Measurements from ENCODE around the gene IQCN.

IQCN gene

DNA sequence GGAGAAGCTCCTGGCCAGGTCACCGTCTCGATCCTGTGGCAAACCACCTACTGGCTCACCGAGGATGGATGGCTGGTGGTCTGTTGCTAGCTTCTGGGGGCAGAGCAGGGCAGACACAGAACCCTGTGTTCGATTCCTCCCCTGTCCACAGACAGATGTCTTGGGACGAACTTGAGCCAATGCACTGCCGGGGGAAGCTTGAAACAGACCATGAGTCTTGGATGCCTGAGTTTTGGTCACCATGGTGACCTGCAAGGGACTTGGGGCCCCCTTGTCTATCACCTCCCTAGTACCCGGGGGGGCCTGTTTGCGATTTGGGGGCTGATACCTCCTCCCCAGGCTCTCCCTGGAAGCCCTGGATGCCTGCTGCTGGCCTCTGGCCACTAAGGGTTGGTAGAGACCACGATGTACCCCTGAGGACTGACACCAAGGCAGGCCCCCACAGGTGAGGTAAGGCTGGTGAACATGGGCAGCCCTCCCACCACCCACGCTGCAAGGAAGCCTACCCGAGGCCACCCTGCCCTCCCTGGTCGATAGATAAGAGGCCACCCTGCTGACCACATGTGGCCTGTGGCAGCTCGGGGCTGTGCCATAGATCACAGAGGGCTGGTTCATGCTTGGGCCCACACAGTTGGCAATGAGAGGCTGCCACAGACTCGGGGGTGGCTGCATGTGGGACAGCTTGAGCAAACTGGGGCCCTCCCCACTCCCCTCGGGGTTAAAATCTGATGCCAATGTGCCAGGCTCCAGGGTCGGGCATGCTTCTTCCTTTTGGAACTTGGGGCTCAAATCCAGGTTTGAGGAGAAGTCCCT lies 10.7 kb downstream of the IQCN start:
- DNase-seq = no peak

DNA sequence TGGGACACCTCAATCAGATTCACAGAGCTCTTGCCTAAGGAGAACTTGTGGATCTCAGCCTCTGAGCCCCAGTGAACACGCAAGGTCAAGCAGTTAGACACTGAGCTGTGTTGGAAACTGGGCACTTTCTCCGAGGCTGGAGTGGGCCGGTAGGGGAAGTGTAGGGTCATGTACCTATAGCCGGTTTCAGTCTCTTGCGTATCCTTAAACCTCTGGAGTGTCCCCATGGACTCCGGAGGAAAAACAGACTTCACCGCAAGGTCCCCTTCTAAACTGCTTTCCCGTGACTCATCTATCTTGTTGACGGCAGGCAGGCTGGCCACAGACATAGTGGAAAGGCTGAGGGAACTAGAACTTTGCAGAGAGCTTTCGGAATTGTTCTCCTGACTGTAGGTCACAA lies 11.3 kb downstream of the IQCN start:
- no peak for DNase-seq

DNA sequence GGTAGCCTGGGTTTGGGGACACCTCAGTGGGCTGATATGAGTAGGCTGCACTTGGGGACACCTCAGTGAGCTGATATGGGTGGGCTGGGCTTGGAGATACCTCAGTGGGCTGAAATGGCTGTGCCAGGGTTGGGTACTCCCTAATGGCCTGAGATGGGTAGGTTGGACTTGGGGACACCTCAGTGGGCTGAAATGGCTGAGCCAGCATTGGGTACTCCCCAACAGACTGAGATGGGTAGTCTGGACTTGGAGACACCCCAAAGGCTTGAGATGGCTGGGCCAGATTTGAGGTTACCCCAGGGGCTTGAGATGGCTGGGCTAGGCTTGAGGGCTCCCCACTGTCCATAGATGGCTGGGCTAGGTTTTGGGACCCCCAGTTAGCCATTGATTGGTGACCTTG lies 12.1 kb downstream of the IQCN start:
- no peak for DNase-seq

DNA sequence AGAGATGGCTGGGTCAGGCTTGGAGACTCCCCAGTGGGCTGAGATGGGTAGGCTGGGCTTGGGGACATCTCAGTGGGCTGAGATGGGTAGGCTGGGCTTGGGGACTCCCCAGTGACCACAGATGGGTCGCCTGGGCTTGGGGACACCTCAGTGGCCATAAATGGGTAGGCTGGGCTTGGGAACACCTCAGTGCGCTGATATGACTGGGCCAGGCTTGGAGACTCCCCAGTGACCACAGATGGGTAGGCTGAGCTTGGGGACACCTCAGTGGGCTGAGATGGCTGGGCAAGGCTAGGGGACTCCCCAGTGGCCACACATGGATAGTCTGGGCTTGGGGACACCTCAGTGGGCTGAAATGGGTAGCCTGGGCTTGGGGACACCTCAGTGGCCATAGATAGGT lies 12.8 kb downstream of the IQCN start:
- no peak for DNase-seq

DNA sequence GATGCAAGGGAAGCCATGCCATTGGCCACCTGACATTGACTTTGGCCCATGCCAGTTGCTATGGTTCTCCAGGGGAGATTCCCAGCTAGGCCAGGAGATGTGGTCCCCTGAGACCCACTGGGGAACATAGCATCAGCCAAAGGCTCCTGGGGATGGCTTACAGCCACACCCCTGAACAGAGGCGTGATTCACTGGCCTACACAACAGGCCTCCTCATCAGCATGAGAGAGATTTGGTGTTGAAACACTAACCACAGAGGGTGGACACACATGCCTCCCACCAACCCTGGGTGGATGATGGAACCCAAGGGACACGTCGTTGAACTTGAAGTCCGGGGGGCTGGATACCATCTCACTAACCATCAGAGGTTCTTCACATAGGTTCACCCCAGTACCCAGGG lies 14.4 kb downstream of the IQCN start:
- no peak for DNase-seq

DNA sequence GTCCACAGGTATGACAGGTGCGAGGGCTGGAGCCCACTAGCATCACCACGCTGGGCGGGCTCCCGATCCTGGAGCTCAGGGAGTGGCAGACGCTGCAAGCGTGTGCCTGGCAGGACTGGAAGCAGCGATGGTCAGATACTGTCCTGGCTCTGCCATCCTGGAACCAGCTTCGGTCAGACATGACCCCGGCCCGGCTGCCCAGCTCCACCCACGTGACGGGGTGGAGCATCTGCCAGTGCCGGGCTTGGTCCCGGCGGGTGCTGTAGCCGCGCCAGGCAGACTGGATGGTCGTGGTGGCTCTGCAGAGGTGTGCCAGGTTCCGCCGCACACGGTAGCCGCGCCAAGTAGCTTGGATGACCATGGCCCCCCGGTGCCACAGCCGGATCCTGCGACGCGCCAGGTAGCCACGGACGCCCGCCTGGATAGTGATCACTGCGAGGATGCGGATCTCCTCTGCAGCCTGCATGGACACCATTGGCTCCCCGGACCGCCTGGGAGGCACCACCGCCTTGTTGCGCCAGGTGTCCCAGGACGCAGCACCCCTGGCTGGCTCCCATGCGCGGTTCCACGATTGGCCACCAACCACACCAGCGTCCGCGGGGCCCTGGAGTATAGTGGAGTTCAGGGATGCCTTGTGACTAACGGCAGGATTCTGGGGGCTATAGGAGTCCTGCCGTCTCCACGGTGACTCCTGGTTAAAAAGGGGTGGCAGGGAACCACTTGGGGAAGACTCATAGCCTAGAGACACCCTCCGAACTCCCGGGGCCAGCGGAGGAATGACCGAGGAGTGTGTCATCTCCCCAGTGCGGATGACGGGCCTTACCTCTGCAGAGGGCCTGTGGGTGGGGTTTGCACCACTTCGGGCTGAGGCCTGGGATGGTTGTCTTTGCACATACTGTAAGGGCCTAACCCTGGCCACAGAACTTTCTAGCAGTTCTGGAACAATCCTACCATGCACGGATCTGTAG lies 16.5 kb downstream of the IQCN start:
- DNase-seq = no peak

DNA sequence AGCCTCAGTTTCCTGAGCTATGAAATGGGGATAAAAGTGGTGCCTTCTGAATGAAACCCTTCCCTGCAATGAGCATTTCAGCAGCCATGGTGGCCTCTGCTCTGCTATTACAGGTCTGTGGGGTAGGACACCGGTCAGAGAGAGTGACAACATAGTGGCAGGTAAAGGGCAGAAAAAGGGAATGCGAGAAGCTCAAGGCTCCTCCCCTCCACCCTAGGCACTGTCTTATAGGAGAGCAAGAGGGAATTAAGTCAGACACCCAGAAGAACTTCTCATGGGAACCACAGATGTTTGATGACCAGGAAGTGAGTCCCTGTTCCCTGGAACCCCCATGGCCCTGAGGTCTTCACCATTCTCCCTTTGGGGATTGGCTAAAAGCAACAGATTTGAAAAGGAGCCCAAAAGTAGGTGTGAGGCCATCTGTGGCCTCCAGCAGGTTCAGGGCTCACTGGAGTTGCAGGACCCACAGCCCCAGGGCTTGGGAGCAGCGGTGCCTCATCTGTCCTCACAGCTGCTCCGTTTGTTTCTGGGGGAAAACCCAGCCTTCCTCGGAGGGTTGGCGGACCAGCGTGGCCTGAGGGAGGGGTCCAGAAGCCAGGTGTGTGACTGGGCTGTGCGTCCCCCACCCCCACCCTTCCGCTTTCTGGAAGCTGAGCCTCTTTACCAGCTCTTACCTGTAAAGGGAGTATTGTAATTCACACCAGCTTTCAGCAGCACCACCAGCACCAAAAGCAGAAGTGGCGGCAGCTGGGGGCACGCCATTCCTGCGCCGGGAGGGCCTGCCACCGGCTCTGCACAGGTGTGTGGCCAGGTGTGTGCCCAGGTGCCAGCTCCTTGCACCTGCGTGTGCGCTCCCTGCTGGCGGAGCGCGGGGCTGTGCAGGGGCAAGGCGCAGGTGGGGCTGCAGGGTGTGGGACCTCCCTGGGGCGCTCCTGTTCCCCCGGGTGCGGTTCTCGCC lies 19.4 kb downstream of the IQCN start:
- no peak for DNase-seq

DNA sequence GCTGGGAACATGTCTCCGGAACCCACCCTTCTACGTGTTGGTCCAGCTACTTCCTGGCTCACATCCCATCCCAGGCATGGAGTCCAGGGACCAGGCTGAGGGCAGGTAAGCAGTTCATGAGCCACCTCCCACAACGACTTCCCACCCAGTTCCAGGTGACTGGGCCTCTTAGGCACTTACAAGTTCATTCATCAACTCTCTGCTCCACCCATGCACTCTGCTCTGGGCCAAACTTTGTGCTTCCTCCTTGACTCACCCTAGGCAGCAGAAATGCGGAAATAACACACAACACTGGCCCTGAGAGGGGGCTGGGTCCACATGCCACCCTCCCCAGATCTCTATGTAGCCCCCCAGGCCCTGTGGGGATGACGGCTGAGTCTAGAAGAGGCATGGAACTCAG lies 20.5 kb downstream of the IQCN start:
- DNase-seq = no peak

DNA sequence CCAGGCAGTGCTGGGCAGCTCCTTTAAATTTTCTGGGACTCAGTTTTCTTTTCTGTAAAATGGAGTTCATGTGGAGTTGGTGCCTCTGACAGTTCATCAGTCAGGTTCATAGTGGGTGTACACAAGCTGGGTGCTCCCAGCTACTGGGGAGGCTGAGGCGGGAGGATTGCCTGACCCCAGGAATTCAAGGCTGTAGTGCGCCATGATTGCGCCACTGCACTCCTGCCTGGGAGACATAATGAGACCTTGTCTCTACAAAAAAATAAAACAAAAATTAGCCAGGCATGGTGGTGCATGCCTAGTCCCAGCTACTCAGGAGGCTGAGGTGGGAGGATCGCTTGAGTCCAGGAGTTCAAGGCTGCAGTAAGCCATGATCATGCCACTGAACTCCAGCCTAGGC lies 21.1 kb downstream of the IQCN start:
- no peak for DNase-seq

DNA sequence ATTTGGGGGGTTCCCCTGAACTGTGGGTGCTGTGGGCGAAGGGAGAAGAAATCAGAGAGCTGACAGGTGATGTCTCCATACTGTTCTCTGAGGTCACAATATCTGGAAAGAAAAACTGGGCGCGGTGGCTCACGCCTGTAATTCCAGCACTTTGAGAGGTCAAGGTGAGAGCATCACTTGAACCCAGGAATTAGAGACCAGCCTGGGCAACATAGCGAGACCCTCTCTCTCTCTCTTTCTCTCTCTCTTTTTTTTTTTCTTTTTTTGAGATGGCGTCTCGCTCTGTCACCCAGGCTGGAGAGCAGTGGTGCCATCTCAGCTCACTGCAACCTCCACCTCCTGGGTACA lies 21.9 kb downstream of the IQCN start:
- DNase-seq = no peak

DNA sequence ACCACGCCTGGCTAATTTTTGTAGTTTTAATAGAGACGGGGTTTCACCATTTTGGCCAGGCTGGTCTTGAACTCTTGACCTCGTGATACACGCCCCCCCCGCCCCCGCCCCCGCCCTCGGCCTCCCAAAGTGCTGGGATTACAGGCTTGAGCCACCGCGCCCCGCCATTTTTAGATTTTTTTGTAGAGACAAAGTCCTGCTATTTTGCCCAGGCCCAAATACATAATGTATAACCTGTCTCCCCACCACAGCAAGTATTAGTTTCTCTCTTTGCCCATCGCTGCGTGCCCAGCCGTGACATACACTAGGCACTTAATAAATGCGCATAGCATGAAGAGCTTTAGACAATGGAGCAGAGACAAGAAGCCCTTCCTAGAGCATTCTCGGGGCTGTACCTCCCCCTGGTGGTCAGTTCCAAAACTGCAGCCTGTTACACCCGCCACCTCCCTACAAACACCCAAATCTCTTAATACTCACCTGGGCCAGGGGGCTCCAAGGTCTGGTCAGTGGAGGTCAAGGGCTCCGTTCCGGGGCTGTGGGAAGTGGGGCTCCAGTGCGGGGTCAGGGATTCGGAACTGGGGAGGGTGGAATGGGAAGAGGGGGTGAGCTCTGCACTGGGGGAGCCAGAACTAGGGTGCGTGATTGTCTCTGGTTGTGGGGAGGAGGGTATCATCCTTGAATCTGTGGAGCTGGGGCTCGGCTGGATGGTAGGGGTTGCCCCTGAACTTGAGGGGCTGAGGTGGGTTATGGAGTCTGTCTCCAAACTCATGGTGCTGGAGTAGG lies 22.5 kb downstream of the IQCN start:
- DNase-seq = no peak

DNA sequence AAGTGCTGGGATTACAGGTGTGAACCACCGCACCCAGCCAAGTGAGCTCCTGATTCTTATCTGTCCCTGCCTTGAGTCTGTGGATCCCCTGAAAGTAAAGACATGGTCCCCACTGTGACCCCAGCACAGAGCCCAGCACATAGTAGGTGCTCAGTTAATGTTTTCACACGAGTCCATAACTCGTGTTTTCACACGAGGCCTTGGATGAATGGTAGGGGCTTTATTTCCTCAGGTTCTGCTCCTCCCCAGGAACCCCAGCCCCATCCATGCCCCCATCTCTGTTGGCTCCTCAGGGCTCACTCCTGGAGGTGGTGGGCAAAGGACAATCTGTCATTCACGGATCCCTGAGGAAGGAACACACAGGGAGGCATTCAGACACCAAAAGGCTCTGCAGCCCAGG lies 24.4 kb downstream of the IQCN start:
- no peak for DNase-seq

DNA sequence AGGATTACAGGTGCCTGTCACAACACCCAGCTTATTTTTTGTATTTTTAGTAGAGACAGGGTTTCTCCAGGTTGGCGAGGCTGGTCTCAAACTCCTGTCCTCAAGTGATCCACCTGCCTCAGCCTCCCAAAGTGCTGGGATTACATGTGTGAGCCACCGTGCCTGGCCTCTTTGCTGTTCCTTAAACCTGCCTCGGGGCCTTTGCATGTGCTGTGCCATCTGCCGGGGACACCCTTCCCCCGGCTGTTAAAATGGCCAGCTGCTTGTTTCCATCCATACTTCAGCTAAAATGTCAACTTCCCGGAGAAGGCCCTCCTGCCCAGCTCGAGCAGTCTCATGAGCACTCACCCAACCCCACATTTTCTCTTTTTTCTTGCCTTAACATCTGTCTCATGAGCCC lies 29.0 kb downstream of the IQCN start:
- DNase-seq = no peak

DNA sequence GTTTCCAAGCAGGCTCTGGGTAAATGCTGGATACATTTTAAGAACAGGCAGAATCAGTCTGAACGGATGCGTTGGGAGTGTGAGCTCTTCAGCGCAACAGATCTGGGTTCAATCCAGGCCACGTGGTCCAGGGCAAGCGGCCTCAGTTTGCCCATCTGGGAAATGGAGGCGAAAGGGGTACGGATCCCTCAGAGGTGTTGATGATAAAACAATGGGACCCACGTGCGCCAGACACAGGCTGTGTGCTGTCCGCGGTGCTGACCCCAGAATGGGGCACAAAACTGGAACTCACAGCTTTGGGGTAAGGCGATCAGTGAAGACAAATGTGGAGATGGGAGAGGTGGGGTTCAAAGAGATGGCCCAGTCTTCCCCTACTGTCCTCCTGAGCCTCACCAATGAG lies 34.9 kb downstream of the IQCN start:
- DNase-seq = no peak

DNA sequence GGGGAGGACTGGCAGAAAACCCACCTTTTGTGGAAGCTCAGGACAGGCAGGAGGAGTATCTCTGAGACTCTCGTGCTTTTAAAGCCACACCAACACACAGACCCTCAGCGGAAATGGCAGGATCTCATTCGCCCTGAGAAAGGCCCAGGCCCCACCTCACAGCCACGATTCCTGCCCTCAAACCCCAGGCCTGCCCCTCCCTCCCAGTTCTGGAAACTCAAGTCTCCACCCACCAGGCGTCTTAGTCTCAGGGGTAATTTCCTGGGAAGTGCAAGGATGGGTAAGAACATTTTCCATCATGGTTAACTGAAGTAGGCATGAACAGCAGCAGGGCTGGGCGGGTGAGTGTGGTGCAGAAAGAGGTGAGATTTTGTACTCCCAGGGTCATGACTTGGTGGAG lies 40.1 kb downstream of the IQCN start:
- DNase-seq = no peak

DNA sequence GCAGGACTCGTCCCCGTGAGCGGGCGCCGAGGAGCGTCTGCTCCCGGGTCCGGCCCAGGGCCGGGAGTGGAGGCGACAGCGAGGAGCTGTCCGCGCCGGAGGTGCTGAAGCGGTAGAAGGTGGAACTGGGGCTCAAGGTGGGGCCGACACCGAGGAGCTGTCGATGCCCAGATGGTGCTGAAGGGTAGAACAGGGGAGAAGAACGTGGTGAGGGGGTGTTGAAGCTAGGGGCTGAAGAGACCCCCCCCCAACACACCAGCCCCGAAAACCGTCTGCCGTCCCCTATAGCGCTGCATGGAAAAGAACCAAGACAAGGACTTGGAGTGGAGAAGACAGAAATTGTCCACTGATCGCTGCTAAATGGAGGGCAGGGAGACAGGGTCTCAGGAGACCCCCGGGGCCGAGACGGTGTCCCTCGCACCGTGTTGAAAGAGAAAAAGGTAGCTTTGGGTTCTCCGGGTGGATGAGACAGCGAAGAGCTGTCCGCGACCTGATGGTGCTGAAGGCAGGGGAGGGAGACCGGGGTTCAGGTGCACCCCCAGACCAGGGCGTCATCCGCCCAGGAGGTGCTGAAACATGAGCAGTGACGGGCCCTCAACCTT lies 40.9 kb downstream of the IQCN start:
- no peak for DNase-seq

DNA sequence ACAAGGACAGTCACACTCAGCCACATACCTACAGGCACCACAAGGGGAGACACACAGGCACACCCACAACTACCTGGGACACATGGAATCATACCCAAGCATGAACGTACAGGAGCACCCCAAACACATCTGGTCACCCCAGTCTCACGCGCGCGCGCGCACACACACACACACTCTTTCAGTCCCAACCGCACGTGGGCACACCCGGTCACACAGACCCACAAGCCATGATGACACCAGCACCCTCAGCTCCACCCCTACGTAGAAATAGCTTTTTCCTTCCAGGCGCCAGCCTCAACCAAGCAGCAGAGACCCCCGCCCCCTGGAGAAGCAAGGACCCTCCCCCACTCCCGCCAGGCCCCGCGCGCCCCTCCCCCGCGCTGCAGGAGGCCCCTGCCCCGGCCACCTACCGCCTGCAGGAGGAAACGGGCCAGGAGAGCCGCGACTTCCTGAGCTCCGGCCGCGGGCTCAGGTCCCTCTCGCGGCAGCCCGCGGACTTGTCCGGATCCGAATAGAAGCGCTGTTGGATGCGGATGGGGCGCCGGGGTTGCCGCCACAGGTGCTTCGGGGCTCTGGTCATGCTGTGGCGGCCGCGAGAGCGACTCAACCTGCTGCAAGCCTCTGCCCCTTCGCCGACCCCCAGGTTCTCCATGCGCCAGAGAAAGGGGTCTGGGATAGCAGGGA lies 41.6 kb downstream of the IQCN start:
- no peak for DNase-seq

DNA sequence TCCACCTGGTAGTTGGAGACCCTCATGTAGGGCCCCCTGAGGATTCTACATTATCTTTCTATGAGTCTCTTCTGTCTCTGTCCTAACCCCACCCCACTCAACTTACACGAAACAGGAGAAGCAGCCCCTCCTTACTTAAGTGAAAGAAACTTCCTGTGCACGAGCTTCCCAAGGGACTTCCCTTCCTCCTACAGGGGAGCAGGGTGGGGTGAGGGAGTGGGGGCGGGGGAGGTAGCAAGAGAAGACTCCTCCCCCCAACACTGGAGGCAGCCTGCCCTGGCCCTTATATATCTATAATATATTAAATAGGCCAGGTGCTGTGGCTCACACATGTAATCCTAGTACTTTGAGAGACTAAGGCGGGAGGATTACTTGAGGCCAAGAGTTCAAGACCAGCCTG lies 42.5 kb downstream of the IQCN start:
- DNase-seq = no peak

DNA sequence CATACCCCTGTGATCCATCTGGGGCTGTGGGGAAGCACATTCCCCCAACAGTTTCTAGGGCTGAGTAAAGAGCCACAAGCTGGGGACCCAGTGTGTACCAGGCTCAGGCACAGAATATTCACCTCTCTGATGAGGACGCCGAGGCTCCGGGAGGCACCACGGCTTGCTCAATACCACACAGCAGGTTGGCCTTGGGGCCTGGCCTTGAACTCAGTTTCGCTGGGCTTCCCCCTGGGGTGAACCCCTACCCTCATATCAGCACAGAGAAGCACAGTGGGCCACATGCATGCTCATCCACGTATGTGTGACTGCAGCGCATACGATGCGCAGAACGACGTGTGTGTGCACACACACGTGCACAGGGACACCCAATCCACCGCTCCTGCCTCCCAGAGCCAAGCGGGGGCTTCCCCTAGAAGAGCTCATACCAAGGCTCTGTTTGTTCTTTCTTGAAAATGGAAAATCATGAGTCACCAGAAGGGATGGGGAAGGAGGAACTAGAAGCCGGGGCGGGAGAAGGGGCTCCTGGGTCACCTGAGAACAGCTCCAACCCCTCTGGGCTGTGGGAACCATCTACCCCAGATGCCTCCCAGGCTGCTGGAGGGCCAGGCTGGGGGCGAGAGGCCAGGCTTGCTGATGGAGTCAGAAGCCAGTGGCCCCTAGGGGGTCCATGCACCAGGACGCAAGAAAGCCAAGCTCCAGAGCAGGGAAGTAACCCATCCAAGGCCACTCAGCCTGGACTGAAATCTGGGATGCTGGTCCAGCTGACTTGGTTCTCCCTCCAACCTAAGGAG lies 43.1 kb downstream of the IQCN start:
- no peak for DNase-seq

DNA sequence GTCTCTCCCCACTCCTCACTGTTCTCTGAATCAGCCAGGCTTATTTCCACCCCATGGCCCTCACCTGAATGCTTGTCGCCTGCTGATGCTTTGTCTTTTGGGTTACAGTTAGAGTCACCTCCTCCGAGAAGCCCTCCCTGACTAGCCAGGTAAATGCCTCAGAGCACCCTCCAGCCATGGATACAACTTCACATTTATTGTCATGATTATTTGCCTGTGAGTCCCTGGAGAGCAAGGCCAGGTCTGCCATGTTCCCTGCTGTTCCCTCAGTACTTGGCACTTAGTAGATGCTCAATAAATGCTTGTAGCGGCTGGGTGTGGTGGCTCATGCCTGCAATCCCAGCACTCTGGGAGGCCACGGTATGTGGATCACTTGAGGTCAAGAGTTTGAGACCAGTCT lies 44.3 kb downstream of the IQCN start:
- DNase-seq = no peak
